ENCODE results near the gene VPS13D.

Gene VPS13D

GRCh38 chr1:12272770-12273169 lies 42.9 kb downstream of the VPS13D start:
- Histone ChIP-seq H3K36me3 (ENCODE audit: insufficient read depth, low read length) (peaks cover 19% of the 10 kb centered on the region), H3K4me1 (ENCODE audit: insufficient read depth, low read length) (no peaks in the 10 kb centered on the region), H3K9ac (ENCODE audit: low read depth, low read length) (no peak overlapping the region), H3K9me3 (ENCODE audit: control insufficient read depth, insufficient read depth, low read length) (no peaks in the 10 kb centered on the region)

GRCh38 chr1:12275370-12275769 lies 45.5 kb downstream of the VPS13D start:
- Histone ChIP-seq H3K36me3 (ENCODE audit: insufficient read depth, low read length) (peaks cover 20% of the 10 kb centered on the region), H3K9me3 (ENCODE audit: control insufficient read depth, insufficient read depth, low read length) (no peaks in the 10 kb centered on the region), H3K9ac (ENCODE audit: low read depth, low read length) (no peak overlapping the region), H3K4me1 (ENCODE audit: insufficient read depth, low read length) (no peaks in the 10 kb centered on the region)

- no peak overlapping the region for H3K9ac ChIP-seq (ENCODE audit: low read depth, low read length)
- no peaks in the 10 kb centered on the region for H3K9me3 ChIP-seq (ENCODE audit: control insufficient read depth, insufficient read depth, low read length)
- peaks cover 20% of the 10 kb centered on the region for H3K36me3 ChIP-seq (ENCODE audit: insufficient read depth, low read length)
- H3K4me1 ChIP-seq (ENCODE audit: insufficient read depth, low read length), result no peaks in the 10 kb centered on the region
These were observed 46.4 kb downstream of the VPS13D start for GRCh38 chr1:12276225-12276624.

DNA sequence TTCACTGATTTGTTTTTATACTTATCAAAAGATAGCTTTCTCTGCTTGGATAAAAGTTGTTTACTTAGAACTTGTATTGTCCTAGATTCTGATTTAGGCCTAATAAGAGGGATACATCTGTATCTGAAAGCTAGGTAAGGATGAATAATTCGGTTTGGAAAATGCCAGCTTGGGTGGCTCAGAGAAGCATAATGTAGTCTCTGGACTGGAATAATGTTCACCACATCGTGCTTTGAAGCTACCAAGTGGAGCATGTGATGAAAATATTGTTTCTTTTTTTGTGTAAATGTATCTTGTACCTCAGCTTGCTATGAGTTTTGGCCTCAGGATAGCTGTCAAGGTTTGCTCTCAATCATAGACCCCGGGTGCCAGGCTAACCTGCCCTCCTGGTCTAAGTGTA lies 49.2 kb downstream of the VPS13D start:
- Histone ChIP-seq H3K36me3 (ENCODE audit: insufficient read depth, low read length) (peaks cover 17% of the 10 kb centered on the region), H3K9me3 (ENCODE audit: control insufficient read depth, insufficient read depth, low read length) (no peaks in the 10 kb centered on the region), H3K9ac (ENCODE audit: low read depth, low read length) (no peak overlapping the region), H3K4me1 (ENCODE audit: insufficient read depth, low read length) (no peaks in the 10 kb centered on the region)

DNA sequence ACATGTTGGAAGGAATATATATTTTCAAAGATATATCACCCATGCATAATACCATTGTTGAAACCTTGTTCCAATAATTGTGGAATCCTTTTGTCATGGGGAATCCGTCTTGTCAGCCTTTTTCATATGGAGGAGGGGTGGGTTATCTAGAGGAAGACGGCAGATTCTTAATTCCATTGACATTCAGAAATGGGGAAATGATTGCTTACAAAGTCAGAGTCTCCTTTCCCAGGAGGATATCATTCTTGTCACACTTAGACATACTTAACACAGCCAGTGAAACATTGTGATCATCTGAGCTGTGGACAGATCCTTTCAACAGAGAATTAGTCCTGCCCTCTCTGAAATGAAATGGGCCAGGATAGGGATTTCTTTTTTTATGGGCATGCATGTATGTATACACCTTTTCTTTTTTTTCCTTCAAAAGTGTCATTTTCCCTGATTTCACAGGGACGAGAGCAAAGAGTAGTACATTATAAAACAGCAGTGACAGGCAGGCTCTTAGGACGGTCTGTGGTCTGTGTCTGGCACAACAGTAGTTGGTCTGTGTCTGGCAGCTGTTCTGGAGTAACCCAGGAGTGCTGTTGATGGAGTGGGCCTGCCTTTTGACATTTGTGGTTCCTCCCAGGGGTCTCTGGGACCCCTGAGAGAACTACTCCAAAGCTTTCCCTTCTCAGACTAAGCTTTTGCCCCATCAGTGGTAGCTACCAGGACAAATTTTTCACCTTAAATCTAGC lies 50.1 kb downstream of the VPS13D start:
- no peak overlapping the region for H3K9ac ChIP-seq (ENCODE audit: low read depth, low read length)
- H3K36me3 ChIP-seq (ENCODE audit: insufficient read depth, low read length), result peaks cover 17% of the 10 kb centered on the region
- no peaks in the 10 kb centered on the region for H3K4me1 ChIP-seq (ENCODE audit: insufficient read depth, low read length)
- H3K9me3 ChIP-seq (ENCODE audit: control insufficient read depth, insufficient read depth, low read length), result no peaks in the 10 kb centered on the region

DNA sequence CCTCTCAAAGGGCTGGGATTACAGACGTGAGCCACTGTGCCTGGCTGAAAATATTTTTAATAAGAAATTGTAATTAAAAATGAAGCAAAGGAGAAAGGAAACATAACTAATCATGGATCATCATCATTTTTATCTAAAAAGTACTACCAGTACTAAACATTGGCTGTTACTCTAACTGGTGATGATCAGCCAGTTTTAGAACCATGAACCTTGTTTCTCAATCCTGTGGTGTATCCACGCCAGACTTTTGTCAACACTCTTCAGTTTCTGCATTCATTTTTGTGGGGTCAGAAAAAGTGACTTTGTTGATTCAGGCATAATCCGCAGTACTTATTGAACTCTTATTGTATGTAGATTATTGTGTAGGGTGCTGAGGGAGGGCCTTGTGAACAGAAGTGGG lies 52.3 kb downstream of the VPS13D start:
- H3K36me3 ChIP-seq (ENCODE audit: insufficient read depth, low read length), result peaks cover 9% of the 10 kb centered on the region
- no peaks in the 10 kb centered on the region for H3K4me1 ChIP-seq (ENCODE audit: insufficient read depth, low read length)
- H3K9ac ChIP-seq (ENCODE audit: low read depth, low read length), result no peak overlapping the region
- H3K9me3 ChIP-seq (ENCODE audit: control insufficient read depth, insufficient read depth, low read length), result no peaks in the 10 kb centered on the region

- Histone ChIP-seq H3K4me1 (ENCODE audit: insufficient read depth, low read length) (no peaks in the 10 kb centered on the region), H3K9me3 (ENCODE audit: control insufficient read depth, insufficient read depth, low read length) (no peaks in the 10 kb centered on the region), H3K9ac (ENCODE audit: low read depth, low read length) (no peak overlapping the region), H3K36me3 (ENCODE audit: insufficient read depth, low read length) (peaks cover 5% of the 10 kb centered on the region; the same call in 1 of the 2 replicates)
These were observed 54.7 kb downstream of the VPS13D start for GRCh38 chr1:12284486-12284885.

- Histone ChIP-seq H3K9ac (ENCODE audit: low read depth, low read length) (no peak overlapping the region), H3K4me1 (ENCODE audit: insufficient read depth, low read length) (no peaks in the 10 kb centered on the region), H3K9me3 (ENCODE audit: control insufficient read depth, insufficient read depth, low read length) (no peaks in the 10 kb centered on the region), H3K36me3 (ENCODE audit: insufficient read depth, low read length) (no peaks in the 10 kb centered on the region; the same call in 1 of the 2 replicates)
These were observed 55.8 kb downstream of the VPS13D start for GRCh38 chr1:12285496-12286143.

- H3K9me3 ChIP-seq (ENCODE audit: control insufficient read depth, insufficient read depth, low read length), result no peaks in the 10 kb centered on the region
- no peaks in the 10 kb centered on the region for H3K36me3 ChIP-seq (ENCODE audit: insufficient read depth, low read length)
- no peaks in the 10 kb centered on the region for H3K4me1 ChIP-seq (ENCODE audit: insufficient read depth, low read length)
- H3K9ac ChIP-seq (ENCODE audit: low read depth, low read length), result no peak overlapping the region
These were observed 58.0 kb downstream of the VPS13D start for GRCh38 chr1:12287869-12288268.

DNA sequence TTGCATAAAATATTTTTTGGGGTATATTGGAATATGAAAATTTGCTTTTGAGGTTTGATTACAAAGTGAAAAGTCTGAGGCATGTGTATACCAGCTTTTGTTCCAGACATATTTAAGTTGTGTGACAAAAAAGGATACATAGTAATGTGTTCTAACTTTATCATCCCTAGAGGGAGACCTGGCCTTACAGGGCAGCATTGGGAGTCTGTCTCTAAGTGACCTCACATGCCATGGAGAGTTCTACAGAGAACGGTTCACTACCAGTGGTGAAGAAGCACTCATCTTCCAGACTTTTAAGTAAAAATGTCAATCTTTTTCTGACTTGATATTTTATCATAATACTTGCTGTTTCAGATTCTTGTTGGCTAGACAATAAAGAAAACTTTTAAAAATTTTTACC lies 61.0 kb downstream of the VPS13D start:
- no peaks in the 10 kb centered on the region for H3K9me3 ChIP-seq (ENCODE audit: control insufficient read depth, insufficient read depth, low read length)
- H3K4me1 ChIP-seq (ENCODE audit: insufficient read depth, low read length), result no peaks in the 10 kb centered on the region
- no peak overlapping the region for H3K9ac ChIP-seq (ENCODE audit: low read depth, low read length)
- H3K36me3 ChIP-seq (ENCODE audit: insufficient read depth, low read length), result peaks cover 3% of the 10 kb centered on the region; the same call in 1 of the 2 replicates

DNA sequence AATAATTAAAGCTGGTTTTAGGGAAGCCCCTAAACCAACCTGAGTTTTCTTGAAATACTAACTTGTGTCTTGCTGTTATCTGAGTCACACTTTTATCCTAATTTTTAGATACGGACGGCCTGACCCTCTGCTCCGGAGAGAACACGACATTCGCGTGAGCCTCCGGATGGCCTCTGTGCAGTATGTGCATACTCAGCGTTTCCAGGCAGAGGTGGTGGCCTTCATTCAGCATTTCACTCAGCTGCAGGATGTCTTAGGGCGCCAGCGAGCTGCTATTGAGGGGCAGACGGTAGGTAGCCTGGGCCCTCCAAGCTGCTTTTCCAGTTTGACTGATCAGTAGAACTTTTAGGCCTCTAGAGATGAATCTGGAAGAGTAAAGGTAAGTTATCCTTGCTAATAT lies 63.6 kb downstream of the VPS13D start:
- H3K9ac ChIP-seq (ENCODE audit: low read depth, low read length), result no peak overlapping the region
- H3K36me3 ChIP-seq (ENCODE audit: insufficient read depth, low read length), result peaks cover 3% of the 10 kb centered on the region; the same call in 1 of the 2 replicates
- H3K4me1 ChIP-seq (ENCODE audit: insufficient read depth, low read length), result no peaks in the 10 kb centered on the region
- no peaks in the 10 kb centered on the region for H3K9me3 ChIP-seq (ENCODE audit: control insufficient read depth, insufficient read depth, low read length)

GRCh38 chr1:12294076-12294475 lies 64.2 kb downstream of the VPS13D start:
- Histone ChIP-seq H3K9ac (ENCODE audit: low read depth, low read length) (no peak overlapping the region), H3K4me1 (ENCODE audit: insufficient read depth, low read length) (no peaks in the 10 kb centered on the region), H3K36me3 (ENCODE audit: insufficient read depth, low read length) (peaks cover 3% of the 10 kb centered on the region; the same call in 1 of the 2 replicates), H3K9me3 (ENCODE audit: control insufficient read depth, insufficient read depth, low read length) (no peaks in the 10 kb centered on the region)

- H3K9me3 ChIP-seq (ENCODE audit: control insufficient read depth, insufficient read depth, low read length), result no peaks in the 10 kb centered on the region
- no peaks in the 10 kb centered on the region for H3K4me1 ChIP-seq (ENCODE audit: insufficient read depth, low read length)
- H3K36me3 ChIP-seq (ENCODE audit: insufficient read depth, low read length), result peaks cover 3% of the 10 kb centered on the region; the same call in 1 of the 2 replicates
- no peak overlapping the region for H3K9ac ChIP-seq (ENCODE audit: low read depth, low read length)
These were observed 66.2 kb downstream of the VPS13D start for GRCh38 chr1:12296016-12296415.

- Histone ChIP-seq H3K9me3 (ENCODE audit: control insufficient read depth, insufficient read depth, low read length) (no peaks in the 10 kb centered on the region), H3K9ac (ENCODE audit: low read depth, low read length) (no peak overlapping the region), H3K36me3 (ENCODE audit: insufficient read depth, low read length) (peaks cover 6% of the 10 kb centered on the region), H3K4me1 (ENCODE audit: insufficient read depth, low read length) (no peaks in the 10 kb centered on the region)
These were observed 66.8 kb downstream of the VPS13D start for GRCh38 chr1:12296623-12297022.

DNA sequence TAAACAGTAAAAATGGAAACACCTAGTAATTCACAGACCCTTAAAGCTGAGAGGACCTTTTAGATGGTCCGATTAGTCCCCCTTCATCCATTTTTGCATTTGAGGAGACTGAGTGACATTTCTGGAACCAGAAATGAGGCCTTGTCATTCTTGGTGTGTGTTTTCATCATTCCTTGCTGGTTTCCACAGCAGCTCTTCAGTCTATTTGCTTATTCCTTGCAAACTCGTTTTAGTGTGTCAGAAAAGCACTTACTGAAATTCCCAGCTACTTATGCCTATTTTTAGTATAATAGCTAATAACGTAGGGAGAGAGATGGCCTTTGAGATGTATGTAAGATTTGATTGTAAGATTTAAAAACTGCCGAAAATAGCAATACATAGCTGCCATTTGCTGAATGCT lies 70.9 kb downstream of the VPS13D start:
- H3K36me3 ChIP-seq (ENCODE audit: insufficient read depth, low read length), result peaks cover 9% of the 10 kb centered on the region
- H3K4me1 ChIP-seq (ENCODE audit: insufficient read depth, low read length), result no peaks in the 10 kb centered on the region
- H3K9ac ChIP-seq (ENCODE audit: low read depth, low read length), result no peak overlapping the region
- H3K9me3 ChIP-seq (ENCODE audit: control insufficient read depth, insufficient read depth, low read length), result no peaks in the 10 kb centered on the region
